ENCODE measurements around the gene PTPN2.

GRCh38 chr18:12767580-12768155 is 116.4 kb downstream of the PTPN2 start:
- no peak for TF ChIP-seq POLR2A (IDR thresholded peaks at IDR 0.05)
- no peak for TF ChIP-seq CTCF (IDR thresholded peaks at IDR 0.05)

Measured in uterus (tissue), 2 donors.